Measurements from ENCODE around the gene MAL.

DNA sequence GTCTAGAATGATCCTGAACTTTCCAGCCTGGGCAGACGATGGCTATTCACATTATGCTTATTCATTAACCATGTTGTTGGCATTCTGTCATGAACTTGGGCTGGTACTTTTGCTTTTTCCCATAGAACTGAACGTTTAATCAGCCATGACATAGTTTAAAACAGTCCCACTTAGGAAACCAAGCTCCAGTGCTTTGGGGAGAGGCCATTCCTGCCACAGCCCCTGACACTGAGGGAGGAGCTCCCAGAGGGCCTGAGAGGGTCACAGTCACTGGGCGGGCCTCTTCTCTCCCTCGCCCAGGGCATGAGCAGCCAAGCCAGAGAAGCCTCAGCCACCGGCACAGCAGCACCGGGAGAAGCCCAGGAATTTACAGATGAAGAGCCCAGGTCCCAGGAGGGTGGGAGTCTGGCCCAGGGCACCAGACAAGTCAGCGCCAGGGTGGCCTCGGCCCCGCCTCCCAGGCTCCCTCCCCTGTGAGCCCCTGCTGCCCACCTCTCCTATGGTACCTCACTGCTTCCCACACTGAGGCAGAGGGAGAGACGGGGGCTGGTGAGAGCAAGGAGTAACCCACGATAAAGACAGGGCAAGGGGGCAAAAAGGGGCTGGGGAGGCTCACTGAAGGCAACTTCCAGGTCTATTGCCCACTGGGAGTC lies 33.6 kb downstream of the MAL start:
- TF ChIP-seq POLR2A (IDR thresholded peaks at IDR 0.05): no peak
- TF ChIP-seq, protein P1, sequence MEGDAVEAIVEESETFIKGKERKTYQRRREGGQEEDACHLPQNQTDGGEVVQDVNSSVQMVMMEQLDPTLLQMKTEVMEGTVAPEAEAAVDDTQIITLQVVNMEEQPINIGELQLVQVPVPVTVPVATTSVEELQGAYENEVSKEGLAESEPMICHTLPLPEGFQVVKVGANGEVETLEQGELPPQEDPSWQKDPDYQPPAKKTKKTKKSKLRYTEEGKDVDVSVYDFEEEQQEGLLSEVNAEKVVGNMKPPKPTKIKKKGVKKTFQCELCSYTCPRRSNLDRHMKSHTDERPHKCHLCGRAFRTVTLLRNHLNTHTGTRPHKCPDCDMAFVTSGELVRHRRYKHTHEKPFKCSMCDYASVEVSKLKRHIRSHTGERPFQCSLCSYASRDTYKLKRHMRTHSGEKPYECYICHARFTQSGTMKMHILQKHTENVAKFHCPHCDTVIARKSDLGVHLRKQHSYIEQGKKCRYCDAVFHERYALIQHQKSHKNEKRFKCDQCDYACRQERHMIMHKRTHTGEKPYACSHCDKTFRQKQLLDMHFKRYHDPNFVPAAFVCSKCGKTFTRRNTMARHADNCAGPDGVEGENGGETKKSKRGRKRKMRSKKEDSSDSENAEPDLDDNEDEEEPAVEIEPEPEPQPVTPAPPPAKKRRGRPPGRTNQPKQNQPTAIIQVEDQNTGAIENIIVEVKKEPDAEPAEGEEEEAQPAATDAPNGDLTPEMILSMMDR (IDR thresholded peaks at IDR 0.05): no peak

Data from esophagus squamous epithelium (tissue), 4 donors.